Effector memory CD8-positive, alpha-beta T cell (primary cell): Measurements from ENCODE around the gene SMAD3.
A peak's percentile ranks its signal among the peaks of the same experiment; 100 is the strongest.

Experiments used
- ATAC-seq: fragments of 150-1000 bp; cut with Tn5 transposase; replicated peaks from 2 replicates; pipeline ENCODE4 v1.10.0; 2021; ENCODE audit warnings: mild to moderate bottlenecking, moderate library complexity
- DNase-seq, 3 experiments: peaks; one replicate each; pipeline ENCODE4 v3.0.0; 2021
- H3K27ac Mint-ChIP-seq, 2 donors: one replicate each; pipeline ENCODE4 v1.8.0; 2022; ENCODE audit warnings: mild to moderate bottlenecking in 2 of 2, mixed read lengths in 2 of 2, moderate library complexity in 2 of 2
- H3K27me3 Mint-ChIP-seq, 2 donors: one replicate each; pipeline ENCODE4 v1.8.0; 2022; ENCODE audit warnings: mixed read lengths in 2 of 2
- H3K36me3 Mint-ChIP-seq: one replicate; pipeline ENCODE4 v1.8.0; 2022; ENCODE audit warnings: mild to moderate bottlenecking, moderate library complexity, mixed read lengths; ENCODE audit not compliant: insufficient read depth
- H3K4me1 Mint-ChIP-seq, 2 donors: one replicate each; pipeline ENCODE4 v1.8.0; 2022; ENCODE audit warnings: low read depth in 2 of 2, mixed read lengths in 2 of 2
- H3K4me3 Mint-ChIP-seq, 2 donors: one replicate each; pipeline ENCODE4 v1.8.0; 2022; ENCODE audit warnings: mild to moderate bottlenecking in 2 of 2, mixed read lengths in 2 of 2, moderate library complexity in 2 of 2
- H3K9me3 Mint-ChIP-seq, 2 donors: one replicate each; pipeline ENCODE4 v1.8.0; 2022; ENCODE audit warnings: mixed read lengths in 2 of 2

Gene SMAD3

DNA sequence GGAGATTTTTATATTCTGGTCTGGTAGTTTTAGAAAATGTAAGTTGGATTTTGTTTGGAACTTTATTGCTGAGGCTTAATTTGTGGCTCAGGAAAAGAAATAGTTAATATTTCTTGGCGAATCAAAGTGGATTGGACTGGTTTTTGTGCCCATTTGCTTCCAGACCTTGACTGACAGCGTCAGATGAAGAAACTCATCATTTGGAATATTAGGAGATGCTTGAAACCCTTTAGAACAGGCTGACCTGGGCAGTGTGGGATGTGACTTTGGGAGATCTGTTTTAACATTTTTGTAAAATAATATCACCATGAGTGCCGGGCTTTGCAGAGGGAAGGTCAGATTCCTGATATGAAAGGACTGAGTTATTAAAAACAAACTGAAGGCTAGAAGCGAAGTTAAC, 106.1 kb downstream of the SMAD3 start:
- no peak for DNase-seq
- Mint-ChIP-seq H3K27ac (peak overlapping the region; percentile 61 to 89), H3K4me3 (no peak overlapping the region), H3K27me3 (no peaks in the 10 kb centered on the region), H3K4me1 (peaks cover 50 to 64% of the 10 kb centered on the region in 2 donors), H3K9me3 (no peaks in the 10 kb centered on the region), H3K36me3 (peaks cover 55% of the 10 kb centered on the region)
- ATAC-seq = no peak

GRCh38 chr15:67172172-67172571, 106.8 kb downstream of the SMAD3 start:
- H3K27me3 Mint-ChIP-seq = no peaks in the 10 kb centered on the region
- DNase-seq (no peak), ATAC-seq (no peak)
- H3K4me3 Mint-ChIP-seq = no peak overlapping the region
- H3K9me3 Mint-ChIP-seq = no peaks in the 10 kb centered on the region
- peak overlapping the region; percentile 61 to 89 for H3K27ac Mint-ChIP-seq
- H3K4me1 Mint-ChIP-seq = peaks cover 46 to 62% of the 10 kb centered on the region in 2 donors
- H3K36me3 Mint-ChIP-seq = peaks cover 53% of the 10 kb centered on the region

DNA sequence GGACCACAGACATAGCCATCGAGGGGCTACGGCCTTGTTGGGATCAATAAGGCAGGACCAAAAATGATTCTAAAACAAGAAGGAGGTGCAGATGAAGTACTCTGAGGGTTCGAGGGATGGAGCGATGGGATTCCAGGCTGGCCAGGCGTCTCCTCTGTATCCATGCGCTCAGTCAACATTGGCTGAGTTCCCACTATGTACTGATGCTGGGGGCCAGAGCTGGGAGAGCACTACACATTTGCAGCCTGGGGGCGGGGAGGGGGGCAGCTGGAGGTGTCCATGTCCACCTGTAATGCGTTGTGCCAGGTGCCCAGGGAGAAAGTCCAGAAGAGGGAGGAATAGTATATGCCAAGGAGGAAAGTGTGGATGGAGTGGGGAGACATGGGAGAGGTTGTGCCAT, 107.6 kb downstream of the SMAD3 start:
- Mint-ChIP-seq H3K4me1 (peaks cover 46 to 63% of the 10 kb centered on the region in 2 donors), H3K27ac (peak overlapping the region; percentile 61 to 89), H3K36me3 (peaks cover 56% of the 10 kb centered on the region), H3K27me3 (no peaks in the 10 kb centered on the region), H3K9me3 (no peaks in the 10 kb centered on the region), H3K4me3 (peak overlapping the region in 1 of 2 donors; percentile 25)
- ATAC-seq (no peak), DNase-seq (no peak)

- Mint-ChIP-seq H3K9me3 (no peaks in the 10 kb centered on the region), H3K4me1 (peaks cover 40 to 57% of the 10 kb centered on the region in 2 donors), H3K27ac (peak overlapping the region; percentile 61 to 89), H3K4me3 (no peak overlapping the region), H3K27me3 (no peaks in the 10 kb centered on the region), H3K36me3 (peaks cover 50% of the 10 kb centered on the region)
- ATAC-seq (no peak), DNase-seq (no peak)
Measured at GRCh38 chr15:67173786-67174185, 108.4 kb downstream of the SMAD3 start.

DNA sequence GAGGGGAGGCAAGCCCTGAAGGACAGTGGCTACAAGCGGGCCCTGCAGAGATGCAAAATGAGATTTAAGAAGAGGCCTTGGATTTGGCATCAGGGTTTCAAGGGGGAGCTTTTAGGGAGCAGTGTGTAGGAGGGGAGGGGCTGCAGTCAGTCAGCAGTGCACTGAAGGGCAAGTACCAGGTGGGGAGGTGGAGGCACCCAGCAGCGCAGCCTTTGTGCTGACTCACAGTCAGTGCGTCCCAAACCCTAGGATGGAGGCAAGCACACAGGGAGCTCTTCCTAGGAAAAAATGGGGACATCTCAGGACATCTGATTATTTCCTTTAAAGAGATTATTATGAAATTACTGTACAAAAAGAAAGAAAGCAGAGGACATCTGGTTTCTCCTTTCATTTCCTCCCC, 109.0 kb downstream of the SMAD3 start:
- no peaks in the 10 kb centered on the region for H3K27me3 Mint-ChIP-seq
- H3K27ac Mint-ChIP-seq = peak overlapping the region; percentile 61 to 89
- ATAC-seq = no peak
- H3K4me3 Mint-ChIP-seq = peak overlapping the region in 1 of 2 donors; percentile 56
- DNase-seq = no peak
- H3K4me1 Mint-ChIP-seq = peaks cover 40 to 58% of the 10 kb centered on the region in 2 donors
- no peaks in the 10 kb centered on the region for H3K9me3 Mint-ChIP-seq
- peaks cover 48% of the 10 kb centered on the region for H3K36me3 Mint-ChIP-seq

GRCh38 chr15:67174864-67175573, 109.6 kb downstream of the SMAD3 start:
- Mint-ChIP-seq H3K4me3 (peak overlapping the region; percentile 15 to 56), H3K4me1 (peaks cover 46 to 58% of the 10 kb centered on the region in 2 donors), H3K9me3 (no peaks in the 10 kb centered on the region), H3K27ac (peak overlapping the region; percentile 61 to 89), H3K36me3 (peaks cover 47% of the 10 kb centered on the region), H3K27me3 (no peaks in the 10 kb centered on the region)
- no peak for DNase-seq
- ATAC-seq = no peak

GRCh38 chr15:67175643-67176071, 110.3 kb downstream of the SMAD3 start:
- no peaks in the 10 kb centered on the region for H3K9me3 Mint-ChIP-seq
- H3K4me3 Mint-ChIP-seq = no peak overlapping the region
- H3K27ac Mint-ChIP-seq = peak overlapping the region; percentile 61 to 89
- no peaks in the 10 kb centered on the region for H3K27me3 Mint-ChIP-seq
- H3K4me1 Mint-ChIP-seq = peaks cover 45 to 57% of the 10 kb centered on the region in 2 donors
- DNase-seq (peak in 1 of 3 experiments; percentile 6), ATAC-seq (peak; percentile 87)
- H3K36me3 Mint-ChIP-seq = peaks cover 48% of the 10 kb centered on the region

- H3K9me3 Mint-ChIP-seq = no peaks in the 10 kb centered on the region
- peak overlapping the region; percentile 61 to 89 for H3K27ac Mint-ChIP-seq
- peaks cover 44% of the 10 kb centered on the region for H3K36me3 Mint-ChIP-seq
- peaks cover 44 to 52% of the 10 kb centered on the region in 2 donors for H3K4me1 Mint-ChIP-seq
- DNase-seq (no peak), ATAC-seq (no peak)
- H3K4me3 Mint-ChIP-seq = no peak overlapping the region
- H3K27me3 Mint-ChIP-seq = no peaks in the 10 kb centered on the region
Measured at GRCh38 chr15:67176195-67176971, 111.0 kb downstream of the SMAD3 start.

DNA sequence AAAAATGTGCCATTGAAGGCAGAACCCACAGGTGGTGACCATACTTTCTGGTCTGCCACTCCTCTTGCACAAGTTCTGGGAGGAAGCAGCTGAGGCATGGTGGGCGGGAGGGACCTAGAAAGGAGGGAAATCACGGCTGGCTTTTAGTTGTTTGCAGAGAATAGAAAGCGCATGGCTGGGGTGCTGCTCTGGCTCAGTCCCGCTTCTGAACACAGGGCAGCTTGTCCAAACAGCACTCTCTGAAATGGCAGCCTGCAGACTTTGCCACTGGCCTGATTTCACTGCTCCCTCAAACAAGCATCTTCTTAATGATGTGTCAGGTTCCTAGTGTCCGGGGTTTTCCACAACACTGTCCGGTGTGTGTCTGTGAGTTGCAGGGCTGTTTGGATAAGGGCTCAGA, 112.3 kb downstream of the SMAD3 start:
- Mint-ChIP-seq H3K4me1 (peaks cover 39 to 48% of the 10 kb centered on the region in 2 donors), H3K27me3 (no peaks in the 10 kb centered on the region), H3K4me3 (no peak overlapping the region), H3K27ac (peak overlapping the region in 1 of 2 donors; percentile 89), H3K36me3 (peaks cover 36% of the 10 kb centered on the region), H3K9me3 (no peaks in the 10 kb centered on the region)
- DNase-seq = no peak
- no peak for ATAC-seq

GRCh38 chr15:67178569-67179210, 113.3 kb downstream of the SMAD3 start:
- no peak for ATAC-seq

GRCh38 chr15:67179411-67179995, 114.1 kb downstream of the SMAD3 start:
- no peak overlapping the region for H3K4me3 Mint-ChIP-seq
- H3K36me3 Mint-ChIP-seq = peaks cover 37% of the 10 kb centered on the region
- no peaks in the 10 kb centered on the region for H3K27me3 Mint-ChIP-seq
- H3K9me3 Mint-ChIP-seq = no peaks in the 10 kb centered on the region
- peak overlapping the region; percentile 87 to 89 for H3K27ac Mint-ChIP-seq
- H3K4me1 Mint-ChIP-seq = peaks cover 23 to 31% of the 10 kb centered on the region in 2 donors
- ATAC-seq (no peak), DNase-seq (no peak)

More at GRCh38 chr15:67178569-67179210, 113.3 kb downstream of the SMAD3 start:
- H3K4me1 Mint-ChIP-seq = peaks cover 31 to 39% of the 10 kb centered on the region in 2 donors
- no peaks in the 10 kb centered on the region for H3K27me3 Mint-ChIP-seq
- H3K9me3 Mint-ChIP-seq = no peaks in the 10 kb centered on the region
- peaks cover 39% of the 10 kb centered on the region for H3K36me3 Mint-ChIP-seq
- DNase-seq = no peak
- no peak overlapping the region for H3K4me3 Mint-ChIP-seq
- H3K27ac Mint-ChIP-seq = peak overlapping the region; percentile 32 to 89

DNA sequence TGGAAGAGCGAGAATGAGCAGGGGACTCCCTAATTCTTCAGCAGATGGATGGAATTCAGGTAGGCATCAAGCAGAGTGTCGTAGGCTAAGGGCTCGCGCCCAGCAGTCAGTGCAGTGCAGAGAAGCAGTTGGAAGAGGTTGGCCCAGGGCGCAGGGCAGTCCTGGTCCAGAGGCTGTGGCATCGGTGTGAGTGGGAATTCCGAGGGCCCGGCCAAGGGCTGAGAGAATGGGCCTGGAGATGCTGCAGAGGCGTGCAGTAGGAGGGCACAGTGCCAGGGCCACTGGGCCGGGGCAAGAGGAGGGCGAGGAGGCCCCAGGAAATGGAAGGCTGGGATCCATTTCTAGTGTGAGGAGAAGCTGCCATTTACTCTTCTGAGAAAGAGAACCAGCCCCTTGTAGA, 114.6 kb downstream of the SMAD3 start:
- H3K4me3 Mint-ChIP-seq = no peak overlapping the region
- ATAC-seq (no peak), DNase-seq (no peak)
- no peaks in the 10 kb centered on the region for H3K9me3 Mint-ChIP-seq
- peak overlapping the region; percentile 87 to 89 for H3K27ac Mint-ChIP-seq
- H3K4me1 Mint-ChIP-seq = peaks cover 23 to 28% of the 10 kb centered on the region in 2 donors
- peaks cover 43% of the 10 kb centered on the region for H3K36me3 Mint-ChIP-seq
- H3K27me3 Mint-ChIP-seq = no peaks in the 10 kb centered on the region
